Measurements from ENCODE around the gene ZP3.

GRCh38 chr7:76425156-76425555 is 406 bp downstream of the ZP3 start:
- TF ChIP-seq CTCF (IDR thresholded peaks at IDR 0.05) = no peak
- TF ChIP-seq POLR2A (IDR thresholded peaks at IDR 0.05) = no peak
